Ramos (cell line): ENCODE results near the gene TTC28.
"Not testable (repeated sequence)": the region's sequence is repeated elsewhere in the genome, so short reads cannot be mapped to it uniquely, and the experiment has no call there.

Source experiments
- in situ Hi-C: fragments of 300-500 bp; cut with MboI; formaldehyde crosslinking; loops from one replicate; pipeline ENCODE4 v1.14.3; 2022; ENCODE audit warnings: low sequenced_read_pairs; ENCODE audit not compliant: unreplicated experiment

Gene TTC28

GRCh38 chr22:28507896-28508295 lies 171.7 kb downstream of the TTC28 start:
- in situ Hi-C loops: no loop called here

- in situ Hi-C loops: no loop called here
Observed at GRCh38 chr22:28506150-28506535, 173.5 kb downstream of the TTC28 start.

GRCh38 chr22:28505416-28506149 lies 174.1 kb downstream of the TTC28 start:
- in situ Hi-C loops: no loop called here

- in situ Hi-C loops: no loop called here
Observed at GRCh38 chr22:28500006-28500405, 179.6 kb downstream of the TTC28 start.

GRCh38 chr22:28498044-28498443 lies 181.6 kb downstream of the TTC28 start:
- in situ Hi-C loops: no loop called here

GRCh38 chr22:28497188-28497587 lies 182.5 kb downstream of the TTC28 start:
- in situ Hi-C loops: no loop called here

- in situ Hi-C loops: not testable (repeated sequence)
Observed at GRCh38 chr22:28491289-28491688, 188.4 kb downstream of the TTC28 start.

GRCh38 chr22:28488825-28489224 lies 190.8 kb downstream of the TTC28 start:
- in situ Hi-C loops: no loop called here

- in situ Hi-C loops: no loop called here
Observed at GRCh38 chr22:28484662-28485061, 195.0 kb downstream of the TTC28 start.

GRCh38 chr22:28481725-28482124 lies 197.9 kb downstream of the TTC28 start:
- in situ Hi-C loops: no loop called here

- in situ Hi-C loops: no loop called here
Observed at GRCh38 chr22:28480000-28480715, 199.5 kb downstream of the TTC28 start.

GRCh38 chr22:28478564-28478963 lies 201.1 kb downstream of the TTC28 start:
- in situ Hi-C loops: no loop called here

- in situ Hi-C loops: no loop called here
Observed at GRCh38 chr22:28477556-28477955, 202.1 kb downstream of the TTC28 start.

GRCh38 chr22:28474330-28474729 lies 205.3 kb downstream of the TTC28 start:
- in situ Hi-C loops: no loop called here

GRCh38 chr22:28473258-28473657 lies 206.4 kb downstream of the TTC28 start:
- in situ Hi-C loops: no loop called here

GRCh38 chr22:28467055-28467454 lies 212.6 kb downstream of the TTC28 start:
- in situ Hi-C loops: not testable (repeated sequence)

GRCh38 chr22:28466399-28466798 lies 213.2 kb downstream of the TTC28 start:
- in situ Hi-C loops: no loop called here

- in situ Hi-C loops: no loop called here
Observed at GRCh38 chr22:28465841-28466240, 213.8 kb downstream of the TTC28 start.

GRCh38 chr22:28464127-28464526 lies 215.5 kb downstream of the TTC28 start:
- in situ Hi-C loops: no loop called here

- in situ Hi-C loops: not testable (repeated sequence)
Observed at GRCh38 chr22:28463408-28463807, 216.2 kb downstream of the TTC28 start.

- in situ Hi-C loops: no loop called here
Observed at GRCh38 chr22:28462901-28463300, 216.7 kb downstream of the TTC28 start.

GRCh38 chr22:28462041-28462440 lies 217.6 kb downstream of the TTC28 start:
- in situ Hi-C loops: no loop called here
